Activated CD8-positive, alpha-beta T cell treated with anti-CD3 and anti-CD28 coated beads, Interleukin-2, amount 10 ng/mL, durations not matched to agents 7 days and 5 days (primary cell): ENCODE measurements around the gene SPCS2. TPM values are rescaled to one million over a fixed set of nuclear protein-coding genes. Genes with fewer than 3 reads are reported as not detected.
"Not testable (repeated sequence)": the region's sequence is repeated elsewhere in the genome, so short reads cannot be mapped to it uniquely, and the experiment has no call there.

Experiments used
- ATAC-seq: fragments of 150-1000 bp; cut with Tn5 transposase; one replicate; pipeline ENCODE4 v1.10.0; 2021; ENCODE audit warnings: moderate library complexity
- CTCF ChIA-PET: fragments of 350-600 bp; sonication (Branson Sonifier 250); formaldehyde crosslinking; loops from one replicate; lab custom pipeline; 2021; ENCODE audit warnings: antibody characterized with exemption; lab: Charles Lee
- POLR2A ChIA-PET: fragments of 350-600 bp; sonication (Branson Sonifier 250); formaldehyde crosslinking; loops from one replicate; lab custom pipeline; 2021; ENCODE audit warnings: antibody characterized with exemption; lab: Charles Lee
- DNase-seq: peaks from one replicate; pipeline ENCODE4 v3.0.0-alpha.2; 2020
- H3K27ac Mint-ChIP-seq: one replicate; pipeline ENCODE4 v1.8.0; 2021; ENCODE audit warnings: mild to moderate bottlenecking, mixed read lengths
- H3K27me3 Mint-ChIP-seq: one replicate; pipeline ENCODE4 v1.8.0; 2021; ENCODE audit warnings: low read depth, mixed read lengths
- H3K36me3 Mint-ChIP-seq: one replicate; pipeline ENCODE4 v1.8.0; 2021; ENCODE audit warnings: low read depth, mixed read lengths
- H3K4me1 Mint-ChIP-seq: one replicate; pipeline ENCODE4 v1.8.0; 2021; ENCODE audit warnings: low read depth, mixed read lengths
- H3K4me3 Mint-ChIP-seq: one replicate; pipeline ENCODE4 v1.8.0; 2021; ENCODE audit warnings: mild to moderate bottlenecking, mixed read lengths
- H3K9me3 Mint-ChIP-seq: one replicate; pipeline ENCODE4 v1.8.0; 2022; ENCODE audit warnings: mixed read lengths; ENCODE audit not compliant: insufficient read depth
- total RNA-seq, 2 experiments: library from RNA; stranded (reverse); gene quantifications; one replicate each; pipeline ENCODE4 v1.2.3, GENCODE V29; 2021

The SPCS2 gene
- total RNA-seq, 2 experiments from 2014 or later, result 149 to 156 TPM

DNA sequence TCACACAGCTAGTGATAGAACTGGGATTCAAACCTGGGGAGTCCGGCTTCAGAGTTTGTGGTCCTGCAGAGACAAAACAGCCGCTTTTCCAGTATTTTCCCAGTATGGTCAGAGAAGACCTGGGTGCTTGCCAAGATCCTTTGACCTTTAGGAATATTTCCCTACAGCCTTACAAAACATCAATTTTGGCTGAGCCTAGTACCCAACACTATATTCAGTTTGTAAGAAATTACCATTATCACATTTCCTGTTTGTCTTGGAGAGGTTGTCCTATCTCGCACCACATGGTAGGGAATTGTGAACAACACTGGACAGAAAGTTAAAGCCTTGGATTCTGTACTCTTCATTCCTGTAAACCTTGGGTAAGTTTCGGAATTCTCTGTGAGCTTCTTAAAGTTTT lies 29.0 kb downstream of the SPCS2 start:
- Mint-ChIP-seq H3K4me3 (no peak overlapping the region), H3K9me3 (no peaks in the 10 kb centered on the region), H3K27ac (no peak overlapping the region), H3K27me3 (no peaks in the 10 kb centered on the region), H3K36me3 (peaks cover 53% of the 10 kb centered on the region), H3K4me1 (peaks cover 5% of the 10 kb centered on the region)
- DNase-seq, result no peak
- CTCF ChIA-PET, result interaction anchor here (2.6 kb wide), 1 partner anchor 11 kb away, joined by 7 read pairs; the partner anchor contains the start of gene NEU3
- no peak for ATAC-seq
- POLR2A ChIA-PET, result no interaction called here

DNA sequence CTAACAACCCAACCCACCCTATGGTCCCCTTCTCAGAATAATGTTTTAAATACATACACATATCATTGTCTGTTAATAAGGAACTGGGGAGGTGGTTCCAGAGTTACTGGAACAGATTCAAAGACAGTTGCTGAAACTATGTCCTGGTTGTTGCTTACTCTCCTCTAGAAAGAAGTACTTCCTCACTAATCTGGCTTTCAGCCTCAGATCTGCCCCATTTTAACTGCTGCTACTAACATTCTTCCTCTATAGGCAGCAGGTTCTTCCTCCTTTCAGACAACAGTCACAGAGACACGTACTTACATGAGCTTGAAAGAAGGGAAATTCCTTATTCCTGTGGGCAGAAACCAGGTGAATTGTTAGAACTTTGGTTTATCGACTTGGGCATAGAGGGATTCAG lies 31.6 kb downstream of the SPCS2 start:
- Mint-ChIP-seq H3K36me3 (peaks cover 29% of the 10 kb centered on the region), H3K4me3 (no peak overlapping the region), H3K4me1 (no peaks in the 10 kb centered on the region), H3K27ac (no peak overlapping the region), H3K27me3 (no peaks in the 10 kb centered on the region), H3K9me3 (no peaks in the 10 kb centered on the region)
- no peak for ATAC-seq
- ChIA-PET POLR2A (no interaction called here), CTCF (interaction anchor here (1.1 kb wide), 1 partner anchor 12 kb away, joined by 4 read pairs; no protein-coding TSS in a partner anchor)
- DNase-seq, result no peak

DNA sequence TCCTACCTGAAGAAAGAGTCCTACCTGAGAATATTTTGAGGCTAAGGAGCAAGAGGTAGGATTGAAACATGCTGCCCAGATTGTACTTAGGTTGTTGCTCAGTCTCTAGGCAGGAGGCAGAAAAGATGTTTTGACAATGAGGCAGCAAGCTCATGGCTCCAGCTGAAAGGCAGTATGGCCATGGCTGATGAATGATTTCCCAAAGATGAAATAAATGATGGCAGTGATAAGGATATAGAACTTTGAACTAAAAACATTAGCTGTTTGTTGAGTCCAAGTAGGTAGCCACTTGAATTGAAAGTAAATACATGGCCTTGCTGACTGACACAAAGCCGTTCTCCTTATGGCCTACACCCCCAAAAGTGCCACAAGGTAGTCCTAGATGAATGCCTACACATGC lies 32.8 kb downstream of the SPCS2 start:
- no peak for ATAC-seq
- no peaks in the 10 kb centered on the region for H3K4me1 Mint-ChIP-seq
- no peaks in the 10 kb centered on the region for H3K9me3 Mint-ChIP-seq
- CTCF ChIA-PET, result interaction anchor here (1.1 kb wide), 1 partner anchor 13 kb away, joined by 4 read pairs; no protein-coding TSS in a partner anchor
- H3K4me3 Mint-ChIP-seq, result no peak overlapping the region
- DNase-seq, result no peak
- POLR2A ChIA-PET, result no interaction called here
- H3K36me3 Mint-ChIP-seq, result peaks cover 23% of the 10 kb centered on the region
- no peaks in the 10 kb centered on the region for H3K27me3 Mint-ChIP-seq
- H3K27ac Mint-ChIP-seq, result no peak overlapping the region

DNA sequence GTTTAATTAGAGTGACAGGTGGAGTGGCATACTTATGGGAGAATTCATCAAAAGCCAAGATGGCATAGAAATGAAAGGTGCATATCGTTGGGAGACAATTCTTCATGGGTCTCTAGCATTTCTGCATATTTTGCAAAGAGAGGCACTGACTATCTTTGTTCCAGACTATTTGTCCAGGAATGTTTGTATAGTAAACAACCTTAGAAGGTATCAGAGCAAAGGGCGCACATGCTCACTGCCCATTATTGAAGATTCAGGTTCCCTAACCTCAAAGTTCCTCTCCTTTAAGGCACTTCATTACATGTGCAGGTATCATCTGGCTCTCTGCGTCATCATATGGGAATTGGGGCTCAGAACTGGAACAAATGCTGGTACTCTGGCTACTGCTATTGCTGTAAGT lies 35.0 kb downstream of the SPCS2 start:
- ChIA-PET POLR2A (no interaction called here), CTCF (no interaction called here)
- no peaks in the 10 kb centered on the region for H3K9me3 Mint-ChIP-seq
- H3K27me3 Mint-ChIP-seq, result no peaks in the 10 kb centered on the region
- no peak overlapping the region for H3K4me3 Mint-ChIP-seq
- H3K27ac Mint-ChIP-seq, result no peak overlapping the region
- DNase-seq (no peak), ATAC-seq (no peak)
- H3K4me1 Mint-ChIP-seq, result peaks cover 2% of the 10 kb centered on the region
- peaks cover 17% of the 10 kb centered on the region for H3K36me3 Mint-ChIP-seq

DNA sequence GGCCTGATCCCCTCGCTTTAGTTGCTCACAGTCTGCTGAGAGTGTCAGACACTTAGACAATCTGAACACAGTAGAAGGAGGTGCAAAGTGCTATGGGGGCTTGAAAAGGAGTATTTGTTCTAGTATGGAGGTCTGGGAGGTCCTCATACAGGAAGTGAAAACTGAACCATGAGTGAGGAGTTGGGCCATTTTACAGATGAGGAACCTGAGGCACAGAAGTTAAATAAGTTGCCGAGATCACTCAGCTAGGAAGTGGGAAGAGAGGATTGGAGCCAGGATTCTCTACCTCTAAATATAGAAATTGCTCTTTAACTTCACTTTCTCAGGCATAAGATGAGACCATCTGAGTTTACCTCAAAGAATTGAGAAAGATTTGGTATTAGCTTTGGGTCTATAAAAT lies 35.7 kb downstream of the SPCS2 start:
- H3K27me3 Mint-ChIP-seq, result no peaks in the 10 kb centered on the region
- no peak overlapping the region for H3K27ac Mint-ChIP-seq
- no peaks in the 10 kb centered on the region for H3K9me3 Mint-ChIP-seq
- ATAC-seq (no peak), DNase-seq (no peak)
- no peak overlapping the region for H3K4me3 Mint-ChIP-seq
- ChIA-PET CTCF (no interaction called here), POLR2A (no interaction called here)
- H3K36me3 Mint-ChIP-seq, result peaks cover 15% of the 10 kb centered on the region
- peaks cover 8% of the 10 kb centered on the region for H3K4me1 Mint-ChIP-seq

DNA sequence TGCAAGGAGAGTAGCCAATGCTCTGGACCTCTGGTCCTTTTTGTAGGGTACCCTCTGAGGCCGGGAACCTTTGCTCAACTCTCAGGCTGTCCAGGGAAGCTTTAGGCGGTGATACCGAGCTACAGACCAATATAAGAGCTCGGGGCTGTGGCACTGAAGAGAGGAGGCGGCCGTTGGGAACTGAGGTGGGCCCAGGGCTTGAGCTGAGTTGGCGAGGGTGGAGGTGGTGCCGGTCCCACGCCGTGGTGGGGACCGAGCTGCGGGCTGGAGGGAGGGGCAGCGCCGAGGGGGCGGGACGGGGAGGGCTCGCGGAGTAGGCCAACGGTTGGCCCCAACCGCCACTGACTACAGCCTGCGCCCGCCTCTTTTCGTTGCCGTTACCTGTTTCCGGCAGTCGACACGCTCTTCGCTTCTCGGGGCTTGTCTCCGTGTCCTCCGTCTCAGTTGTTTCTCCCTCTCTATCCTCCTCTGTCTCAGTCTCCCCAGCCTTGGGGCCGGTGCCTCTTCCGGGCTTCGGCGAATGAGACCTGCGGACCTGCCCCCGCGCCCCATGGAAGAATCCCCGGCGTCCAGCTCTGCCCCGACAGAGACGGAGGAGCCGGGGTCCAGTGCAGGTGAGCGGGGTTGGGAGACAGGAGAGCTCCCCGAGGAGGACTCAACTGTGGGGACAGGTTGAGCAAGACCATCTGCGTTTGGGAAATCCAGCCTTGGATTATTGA lies 39.6 kb downstream of the SPCS2 start, which contains the start of gene NEU3:
TSS of gene NEU3 (plus strand) at position 393 of the 719 bp plus-strand sequence. CDS start at position 521, 128 bp downstream.
- CTCF ChIA-PET, result interaction anchor here (0.9 to 2.2 kb wide), 13 partner anchors 10 to 281 kb away, joined by 3 to 11 read pairs (median 4); partner anchors contain the start of genes SPCS2, TPBGL and XRRA1
- Mint-ChIP-seq H3K36me3 (no peaks in the 10 kb centered on the region), H3K27me3 (no peaks in the 10 kb centered on the region), H3K9me3 (no peaks in the 10 kb centered on the region), H3K4me1 (peaks cover 32% of the 10 kb centered on the region), H3K4me3 (peak within 1 kb of the TSS; percentile 94), H3K27ac (peak within 1 kb of the TSS; percentile 91)
- ATAC-seq, result peak; percentile 98
- POLR2A ChIA-PET, result interaction anchor here (0.6 to 2.3 kb wide), 8 partner anchors 11 to 395 kb away, joined by 3 to 9 read pairs (median 4); partner anchors contain the start of genes SPCS2 and XRRA1
- DNase-seq, result peak; percentile 92

DNA sequence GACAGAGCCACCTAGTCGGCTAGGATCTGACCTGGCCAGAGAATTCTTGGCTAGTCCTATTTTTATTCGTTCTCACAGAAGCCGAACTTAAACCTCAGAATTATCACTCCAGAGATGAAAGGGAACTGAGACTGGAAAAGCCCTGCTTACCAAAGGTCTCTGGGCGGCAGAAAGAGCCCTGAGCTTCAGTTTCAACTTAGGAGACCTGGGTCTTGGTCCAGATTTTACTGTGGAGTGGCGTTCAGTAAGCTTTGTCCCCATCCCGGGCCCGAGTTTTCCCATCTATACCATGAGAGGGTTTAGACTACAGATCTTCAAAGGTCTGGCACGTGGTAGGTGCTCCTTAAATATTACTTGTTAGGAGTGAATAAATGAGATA lies 40.2 kb downstream of the SPCS2 start:
- Mint-ChIP-seq H3K27ac (peak overlapping the region; percentile 91), H3K27me3 (no peaks in the 10 kb centered on the region), H3K4me3 (peak overlapping the region; percentile 94), H3K9me3 (no peaks in the 10 kb centered on the region), H3K4me1 (peaks cover 32% of the 10 kb centered on the region), H3K36me3 (peaks cover 2% of the 10 kb centered on the region)
- ChIA-PET CTCF (interaction anchor here (0.9 to 2.2 kb wide), 11 partner anchors 11 to 280 kb away, joined by 3 to 11 read pairs (median 5); partner anchors contain the start of genes SPCS2, TPBGL and XRRA1), POLR2A (interaction anchor here (0.6 to 2.3 kb wide), 9 partner anchors 9 to 537 kb away, joined by 3 to 9 read pairs (median 3); partner anchors contain the start of genes SPCS2 and XRRA1)
- DNase-seq (no peak), ATAC-seq (no peak)

DNA sequence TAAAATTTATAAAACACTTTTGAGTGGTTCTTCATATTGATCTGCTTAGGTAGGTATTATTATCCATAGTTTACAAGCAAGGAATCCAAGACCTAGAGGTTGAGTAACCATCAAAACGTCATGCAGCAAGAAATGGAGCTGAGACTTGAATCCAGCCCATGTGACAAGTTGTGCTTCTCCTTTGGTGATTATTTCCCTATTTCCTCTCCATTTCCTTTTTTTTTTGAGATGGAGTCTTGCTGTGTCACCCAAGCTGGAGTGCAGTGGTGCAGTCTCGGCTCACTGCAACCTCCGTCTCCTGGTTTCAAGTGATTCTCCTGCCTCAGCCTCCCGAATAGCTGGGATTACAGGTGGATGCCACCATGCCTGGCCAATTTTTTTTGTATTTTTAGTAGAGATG lies 41.1 kb downstream of the SPCS2 start:
- ChIA-PET CTCF (interaction anchor here (1.1 to 2.2 kb wide), 7 partner anchors 12 to 258 kb away, joined by 3 to 11 read pairs (median 6); partner anchors contain the start of gene TPBGL), POLR2A (interaction anchor here (1.3 to 2.3 kb wide), 2 partner anchors 10 to 41 kb away, joined by 5 to 9 read pairs; partner anchors contain the start of genes SPCS2 and XRRA1)
- DNase-seq, H3K36me3 Mint-ChIP-seq, H3K27ac Mint-ChIP-seq, ATAC-seq, H3K27me3 Mint-ChIP-seq, H3K9me3 Mint-ChIP-seq: not testable (repeated sequence)
- Mint-ChIP-seq H3K4me3 (peak overlapping the region; percentile 94), H3K4me1 (peaks cover 32% of the 10 kb centered on the region)

DNA sequence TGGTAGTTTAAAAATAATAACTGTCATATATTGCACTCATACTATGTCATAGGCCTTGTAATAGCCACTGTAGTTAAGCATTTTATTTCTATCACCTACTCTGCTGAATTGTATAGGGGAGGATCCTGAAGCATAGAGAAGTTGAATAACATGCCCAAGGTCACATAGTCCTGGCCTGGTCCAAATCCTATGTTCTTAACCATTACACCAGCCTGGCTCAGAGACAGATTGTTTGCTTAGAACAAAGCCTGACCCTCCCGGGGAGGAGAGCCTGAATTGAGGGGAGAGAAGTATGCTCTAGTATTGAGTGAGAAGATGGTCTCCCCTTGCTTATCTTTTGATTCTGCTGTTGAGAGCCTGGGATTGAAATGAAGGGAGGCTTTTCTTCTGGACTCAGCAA lies 41.9 kb downstream of the SPCS2 start:
- H3K4me3 Mint-ChIP-seq, result no peak overlapping the region
- ATAC-seq (no peak), DNase-seq (no peak)
- H3K27ac Mint-ChIP-seq, result no peak overlapping the region
- H3K4me1 Mint-ChIP-seq, result peaks cover 32% of the 10 kb centered on the region
- ChIA-PET POLR2A (no interaction called here), CTCF (no interaction called here)
- no peaks in the 10 kb centered on the region for H3K9me3 Mint-ChIP-seq
- peaks cover 13% of the 10 kb centered on the region for H3K36me3 Mint-ChIP-seq
- H3K27me3 Mint-ChIP-seq, result no peaks in the 10 kb centered on the region

DNA sequence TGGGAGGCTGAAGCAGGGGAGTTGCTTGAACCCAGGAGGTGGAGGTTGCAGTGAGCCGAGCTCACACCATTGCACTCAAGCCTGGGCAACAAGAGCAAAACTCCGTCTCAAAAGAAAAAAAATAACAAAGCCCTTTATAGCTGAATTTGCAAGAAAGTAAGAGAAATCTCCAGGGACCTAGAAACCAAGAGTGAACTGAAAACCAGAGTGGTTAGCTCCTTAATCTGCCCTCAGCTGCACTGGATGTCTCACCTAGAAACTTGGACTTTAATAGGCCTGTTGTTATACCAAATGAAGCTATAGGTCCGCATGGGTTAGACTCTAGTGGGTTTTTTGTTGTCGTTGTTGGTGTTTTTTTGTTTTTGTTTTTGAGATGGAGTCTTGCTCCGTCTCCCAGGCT lies 43.8 kb downstream of the SPCS2 start:
- Mint-ChIP-seq H3K9me3 (no peaks in the 10 kb centered on the region), H3K36me3 (peaks cover 23% of the 10 kb centered on the region)
- CTCF ChIA-PET, result interaction anchor here (0.8 kb wide), 1 partner anchor 30 kb away, joined by 3 read pairs; no protein-coding TSS in a partner anchor

DNA sequence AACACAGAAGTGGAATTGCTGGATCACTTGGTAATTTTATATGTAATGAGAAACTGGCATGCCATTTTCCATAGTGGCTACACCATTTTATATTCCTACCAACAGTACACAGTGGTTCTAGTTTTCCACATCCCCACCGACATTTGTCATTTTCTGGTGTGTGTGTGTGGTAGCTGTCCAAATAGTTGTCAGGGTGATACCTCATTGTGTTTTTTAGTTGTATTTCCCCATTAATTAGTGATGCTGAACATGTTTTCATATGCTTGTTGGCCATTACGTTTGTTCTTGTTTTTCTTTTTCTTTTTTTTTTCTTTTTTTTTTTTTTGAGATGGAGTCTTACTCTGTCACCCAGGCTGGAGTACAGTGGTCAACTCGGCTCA lies 51.9 kb downstream of the SPCS2 start:
- Mint-ChIP-seq H3K27ac (no peak overlapping the region), H3K27me3 (no peaks in the 10 kb centered on the region), H3K4me3 (no peak overlapping the region), H3K4me1 (peaks cover 5% of the 10 kb centered on the region), H3K9me3 (no peaks in the 10 kb centered on the region), H3K36me3 (peaks cover 41% of the 10 kb centered on the region)
- POLR2A ChIA-PET, result no interaction called here
- no peak for ATAC-seq
- DNase-seq, result no peak
- CTCF ChIA-PET, result interaction anchor here (2.1 to 4.3 kb wide), 2 partner anchors 21 to 248 kb away, joined by 6 to 14 read pairs; no protein-coding TSS in a partner anchor

More for the DNA sequence above, 43.8 kb downstream of the SPCS2 start:
- Mint-ChIP-seq H3K27ac (no peak overlapping the region), H3K4me1 (peaks cover 32% of the 10 kb centered on the region), H3K27me3 (no peaks in the 10 kb centered on the region), H3K4me3 (no peak overlapping the region)
- DNase-seq (no peak), ATAC-seq (no peak)
- POLR2A ChIA-PET, result interaction anchor here (0.6 kb wide), 1 partner anchor 1972 kb away, joined by 4 read pairs; no protein-coding TSS in a partner anchor

DNA sequence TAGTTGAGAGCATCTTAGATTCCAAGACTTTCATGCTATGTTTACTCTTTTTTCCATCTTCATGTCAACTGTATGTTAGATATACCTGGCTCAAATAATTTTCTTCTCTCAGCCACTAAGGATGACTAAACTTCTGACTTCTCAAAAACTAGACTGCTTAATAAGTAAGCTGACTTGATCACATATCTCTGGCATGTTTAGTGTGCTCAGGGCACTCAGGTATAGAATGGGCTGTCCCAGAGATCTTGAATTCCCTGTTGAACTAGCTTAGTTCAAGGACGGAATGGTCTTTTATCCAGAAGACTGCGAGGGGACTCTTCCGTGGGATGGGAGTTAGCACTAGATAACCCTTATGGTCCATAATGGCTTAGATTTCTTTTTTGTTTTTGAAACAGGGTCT lies 52.6 kb downstream of the SPCS2 start:
- H3K4me3 Mint-ChIP-seq, result no peak overlapping the region
- H3K9me3 Mint-ChIP-seq, result no peaks in the 10 kb centered on the region
- ChIA-PET CTCF (interaction anchor here (0.7 to 4.3 kb wide), 4 partner anchors 11 to 247 kb away, joined by 3 to 14 read pairs (median 4); no protein-coding TSS in a partner anchor), POLR2A (no interaction called here)
- H3K27me3 Mint-ChIP-seq, result no peaks in the 10 kb centered on the region
- H3K4me1 Mint-ChIP-seq, result peaks cover 5% of the 10 kb centered on the region
- no peak for DNase-seq
- ATAC-seq, result no peak
- H3K27ac Mint-ChIP-seq, result no peak overlapping the region
- peaks cover 39% of the 10 kb centered on the region for H3K36me3 Mint-ChIP-seq
